ENCODE data around the gene SLC35D2. TPM values are rescaled to one million over a fixed set of nuclear protein-coding genes. Genes with fewer than 3 reads are reported as not detected.

The SLC35D2 gene
- total RNA-seq (2014; rRNA removed; shearing (Covaris generic)): 17.5 and 22.8 TPM in 2 replicates

DNA sequence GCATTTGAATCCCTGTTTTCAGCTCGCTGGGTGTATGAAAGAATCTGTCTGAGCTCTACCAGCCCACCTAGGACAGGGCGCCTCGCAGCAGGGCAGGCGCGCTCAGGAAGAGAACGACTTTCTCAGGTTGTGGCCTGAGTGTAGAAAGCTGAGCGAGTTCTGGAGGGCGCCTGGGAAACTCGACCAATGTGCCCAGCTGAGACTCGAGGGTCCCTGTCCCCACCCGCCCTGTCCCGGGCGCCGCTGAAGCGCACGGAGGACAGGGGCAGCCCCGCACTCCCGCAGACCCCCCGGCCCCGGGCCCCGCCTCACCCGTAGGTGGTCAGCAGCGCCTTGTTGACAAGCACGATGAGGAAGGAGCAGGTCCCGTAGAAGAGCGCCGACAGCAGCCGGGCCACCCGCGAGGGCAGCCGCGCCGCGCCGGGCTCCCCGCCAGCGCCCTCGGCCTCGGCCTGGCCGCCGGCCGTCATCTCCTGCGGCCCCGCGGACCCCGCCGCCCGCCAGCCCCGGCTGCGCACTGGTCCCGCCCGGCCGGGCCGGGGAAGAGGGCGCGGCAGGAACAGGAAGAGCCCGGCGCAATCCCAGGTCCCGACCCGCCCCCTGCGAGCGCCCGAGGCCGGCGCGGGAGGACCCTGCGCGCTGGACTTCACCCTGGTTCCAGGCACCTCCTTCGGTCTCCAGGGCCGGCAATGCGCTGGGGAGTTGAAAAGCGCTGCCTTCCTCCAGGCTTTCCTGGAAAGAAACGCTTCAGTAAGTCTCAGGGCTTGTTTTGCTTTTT lies at the start of gene SLC35D2:
SLC35D2 (minus strand) TSS at position 547 of the 778 bp plus-strand sequence; CDS start at position 470, 77 bp downstream.

DNA sequence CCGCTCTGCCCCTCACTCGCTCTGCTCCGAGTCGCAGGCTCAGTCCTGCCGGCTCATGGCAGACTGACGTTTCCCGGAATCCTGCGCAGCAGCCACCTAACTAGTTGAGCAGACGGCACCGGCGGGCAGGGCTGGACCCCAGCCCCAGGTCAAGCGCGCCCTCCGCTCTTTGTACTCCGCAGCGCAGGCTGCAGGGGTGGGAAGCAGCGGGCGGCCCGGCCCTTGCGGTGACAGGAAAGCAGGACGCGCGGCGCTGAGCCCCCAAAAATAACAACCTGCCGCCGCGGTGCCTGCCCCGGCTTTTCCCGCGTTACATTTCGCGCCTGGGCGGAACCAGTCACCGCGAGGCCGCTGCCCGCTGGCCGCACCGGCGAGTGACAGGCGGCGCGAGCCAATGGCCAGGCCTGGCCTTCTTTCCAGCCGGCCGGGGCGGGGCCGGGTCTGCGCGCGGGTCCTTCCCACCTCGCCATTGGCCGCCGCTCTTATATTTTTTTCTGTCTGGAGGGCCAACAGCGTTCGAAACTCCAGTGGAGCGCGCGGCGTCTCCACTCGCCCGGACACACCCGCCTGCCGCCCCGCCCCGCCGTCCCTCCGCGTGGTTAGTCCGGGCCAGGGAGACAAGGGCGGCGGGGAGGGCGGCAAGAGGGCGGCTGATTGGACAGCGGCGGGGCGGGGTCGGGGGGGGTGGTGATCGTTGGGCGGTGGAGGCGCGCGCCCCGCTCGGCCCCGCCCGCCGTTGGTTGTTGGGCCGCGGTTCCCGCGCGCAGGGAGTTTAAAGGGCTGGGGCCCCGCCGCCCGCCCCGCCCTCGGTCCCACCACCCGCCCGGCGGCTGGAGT lies 34.8 kb upstream of the SLC35D2 start, which contains the start of gene ZNF367:
ZNF367 (minus strand) TSS at position 288 of the 837 bp plus-strand sequence. CDS start 338 bp downstream, outside the sequence.

GRCh38 chr9:96302021-96302420 lies 81.5 kb downstream of the SLC35D2 start, which contains the start of gene HSD17B3:
HSD17B3 (minus strand) TSS chr9:96302176; CDS start chr9:96302104, 72 bp downstream.

Other genes starting within 250 kb of the SLC35D2 start
- gene HSD17B3, start 81.5 kb downstream of the SLC35D2 start, total RNA-seq (2014; rRNA removed; shearing (Covaris generic)): 1.0 and 1.2 TPM in 2 replicates
- gene ZNF367, start 34.7 kb upstream of the SLC35D2 start, total RNA-seq (2014; rRNA removed; shearing (Covaris generic)): 26.6 and 28.6 TPM in 2 replicates
- 7.7 and 8.8 TPM in 2 replicates for gene HABP4, start 66.5 kb upstream of the SLC35D2 start, total RNA-seq (2014; rRNA removed; shearing (Covaris generic))
- 8.8 and 8.9 TPM in 2 replicates for gene CDC14B, start 236.1 kb upstream of the SLC35D2 start, total RNA-seq (2014; rRNA removed; shearing (Covaris generic))

Data from A375 (cell line).